Hematopoietic multipotent progenitor cell treated with erythropoietin and hydrocortisone succinate and interleukin-3 and kit ligand, for 8 days (in vitro differentiated cells): ENCODE measurements around the gene IGSF6.

Source experiments
- DNase-seq: peaks from one replicate; pipeline ENCODE4 v3.0.0-alpha.2; 2015

IGSF6 gene

DNA sequence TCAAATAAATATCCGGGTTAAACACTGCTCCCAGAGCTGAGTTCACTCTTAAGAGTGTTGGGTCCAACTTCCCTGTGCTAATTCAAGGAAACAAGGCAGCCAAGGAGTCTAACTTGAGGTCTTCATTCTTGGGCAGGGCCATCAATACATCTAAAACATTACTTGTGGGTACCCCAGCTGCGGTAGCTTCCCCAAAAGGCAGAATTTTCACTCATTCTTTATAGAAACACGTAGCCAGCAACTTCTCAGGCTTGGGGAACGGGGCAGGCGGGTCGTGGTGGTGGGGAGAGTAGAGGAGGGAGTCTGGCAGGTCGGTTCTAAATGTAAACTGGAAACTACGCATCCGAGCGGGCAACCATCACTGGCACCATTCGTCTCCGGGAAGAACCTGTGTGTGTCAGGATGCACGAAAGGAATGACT, 53.7 kb downstream of the IGSF6 start:
- DNase-seq: peak; percentile 39

DNA sequence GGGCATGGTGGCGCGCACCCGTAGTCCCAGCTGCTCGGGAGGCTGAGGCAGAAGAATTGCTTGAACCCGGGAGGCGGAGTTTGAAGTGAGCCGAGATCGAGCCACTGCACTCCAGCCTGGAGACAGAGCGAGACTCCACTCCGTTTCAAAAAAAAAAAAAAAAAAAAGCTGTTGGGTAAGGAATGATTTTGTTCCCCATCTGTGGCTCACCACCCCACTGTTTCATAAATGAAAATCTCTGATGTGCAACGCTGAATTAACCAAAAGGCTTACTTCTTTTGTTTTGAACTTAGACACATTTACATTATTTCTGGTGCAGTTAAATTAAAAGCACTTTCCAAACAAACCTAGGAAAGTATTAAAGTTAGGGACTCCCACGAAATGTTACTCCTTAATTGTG, 54.2 kb downstream of the IGSF6 start:
- no peak for DNase-seq

DNA sequence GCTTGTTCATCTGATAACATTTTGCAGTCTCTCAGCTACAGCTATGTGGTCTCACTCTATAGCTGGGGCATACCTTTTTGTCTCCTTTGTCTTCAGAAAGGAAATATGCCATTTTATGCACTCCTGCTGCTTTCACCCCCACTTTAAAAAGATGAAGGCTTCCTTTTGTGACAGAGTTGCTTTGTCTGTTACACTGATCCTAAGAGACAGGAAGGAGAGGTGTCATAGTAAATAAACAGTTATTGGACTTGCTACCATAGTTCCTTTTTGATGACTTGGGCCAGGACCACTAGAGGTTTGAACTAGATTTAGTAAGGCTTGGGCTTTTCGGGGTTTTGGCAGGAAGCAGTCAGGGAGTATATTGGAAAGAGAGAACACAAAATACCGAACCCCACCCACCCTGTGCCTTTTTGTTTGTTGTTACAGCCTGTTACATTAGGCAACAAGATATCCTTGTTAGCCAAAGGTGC, 54.8 kb downstream of the IGSF6 start:
- no peak for DNase-seq

DNA sequence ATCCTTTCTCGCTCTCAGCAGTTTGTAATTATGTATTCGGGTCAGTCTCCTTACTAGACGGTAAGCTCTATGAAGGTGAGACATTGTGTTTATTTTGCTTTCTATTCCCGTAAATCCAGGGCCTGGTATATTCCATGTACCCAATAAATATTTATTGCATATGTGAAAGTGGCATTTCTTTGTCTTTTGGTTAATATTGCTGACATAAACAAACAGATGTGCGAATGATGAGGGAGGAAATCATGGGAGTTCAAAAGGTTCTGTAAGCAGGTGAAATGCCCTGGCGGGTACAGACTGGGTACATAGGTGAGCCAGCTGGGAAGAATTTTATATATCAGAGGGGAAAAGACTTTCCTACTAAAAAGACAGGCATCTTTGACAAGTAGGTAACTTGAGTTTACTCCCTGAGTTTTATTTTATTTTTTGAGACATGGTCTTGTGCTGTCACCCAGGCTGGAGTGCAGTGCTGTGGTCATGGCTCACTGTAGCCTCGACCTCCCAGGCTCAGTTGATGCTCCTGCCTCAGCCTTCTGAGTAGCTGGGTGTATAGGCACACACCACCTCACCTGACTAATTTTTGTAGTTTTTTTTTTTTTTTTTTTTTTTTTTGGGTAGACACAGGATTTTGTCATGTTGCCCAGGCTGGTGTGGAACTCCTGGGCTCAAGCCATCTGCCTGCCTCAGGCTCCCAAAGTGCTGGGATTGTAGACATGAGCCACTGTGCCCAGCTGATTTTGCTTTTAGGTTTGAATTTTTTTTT, 58.7 kb downstream of the IGSF6 start:
- no peak for DNase-seq

DNA sequence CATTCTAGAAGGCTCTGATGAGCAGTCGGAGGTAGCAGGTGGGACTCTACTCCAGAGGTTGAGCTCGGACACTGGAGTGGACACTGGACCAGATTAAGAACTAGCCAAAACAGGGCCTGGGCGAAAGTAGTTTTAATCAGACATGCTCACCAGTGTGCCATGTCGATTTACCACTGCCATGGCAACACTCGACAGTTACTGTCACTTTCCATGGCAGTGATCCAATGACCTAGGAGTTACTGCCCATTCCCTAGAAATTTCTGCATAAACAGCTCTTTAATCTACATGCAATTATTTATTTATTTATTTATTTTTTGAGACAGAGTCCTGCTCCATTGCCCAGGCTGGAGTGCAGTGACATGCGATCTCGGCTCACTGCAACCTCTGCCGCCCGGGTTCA, 60.2 kb downstream of the IGSF6 start:
- DNase-seq: no peak

DNA sequence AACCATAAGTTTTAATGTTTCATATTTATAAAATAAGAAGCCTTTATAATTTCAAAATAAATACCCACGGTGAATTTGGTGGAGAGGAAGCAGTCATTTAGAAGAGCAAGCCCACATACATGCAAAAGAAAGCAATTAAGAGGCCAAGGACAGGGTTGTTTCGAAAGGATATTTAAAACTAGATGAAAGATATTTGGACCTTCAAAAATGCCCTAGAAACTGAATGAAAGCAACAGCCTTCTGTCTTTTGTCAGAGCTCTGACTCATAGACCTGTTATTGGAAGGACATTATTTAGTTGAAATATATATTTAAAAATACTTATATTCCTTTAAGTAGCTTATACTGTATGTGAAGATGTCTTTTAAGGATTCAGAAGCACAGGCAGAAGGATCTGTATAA, 61.6 kb downstream of the IGSF6 start:
- no peak for DNase-seq

DNA sequence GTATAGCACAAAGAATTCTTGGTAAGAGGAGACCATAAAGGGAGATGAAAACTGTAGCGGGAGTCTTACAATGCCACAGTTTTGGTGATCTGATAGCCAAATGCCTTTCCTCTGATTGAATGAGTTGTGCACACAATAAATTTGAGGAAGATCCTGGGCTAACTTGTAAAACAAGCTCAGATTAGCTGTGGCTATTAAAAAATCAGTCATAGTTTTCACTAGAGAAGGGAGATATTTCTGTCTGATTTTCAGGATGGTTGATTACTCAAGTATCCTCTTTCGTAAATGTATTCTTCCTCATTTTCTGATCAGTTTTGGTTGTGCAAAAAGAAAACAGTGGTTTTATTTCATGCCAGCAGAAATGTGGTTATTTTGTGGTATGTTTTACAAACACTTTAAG, 62.1 kb downstream of the IGSF6 start:
- DNase-seq: no peak

DNA sequence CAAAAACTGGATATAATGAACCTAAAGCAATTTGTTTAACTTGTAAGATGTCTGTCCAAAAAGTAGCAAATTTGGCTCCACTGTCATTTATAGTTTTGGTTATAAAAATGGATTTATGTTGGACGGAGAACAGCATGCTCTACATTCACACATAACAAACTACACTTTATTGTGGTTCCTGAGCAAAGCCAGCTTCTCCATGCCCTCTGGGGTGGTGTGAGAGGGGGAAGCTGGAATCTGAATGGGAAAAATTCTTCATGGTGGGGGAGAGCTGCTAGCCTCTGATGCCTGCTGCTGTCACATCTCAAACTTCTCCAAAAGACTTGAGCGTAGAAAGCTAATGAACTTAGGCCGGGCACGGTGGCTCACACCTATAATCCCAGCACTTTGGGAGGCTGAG, 62.9 kb downstream of the IGSF6 start:
- no peak for DNase-seq
